NCI-H69 (cell line): ENCODE measurements around the gene CCDC136.

Experiments
- DNase-seq: peaks from one replicate; lab custom pipeline; 2025; lab: John Stamatoyannopoulos, UW

Gene CCDC136

DNA sequence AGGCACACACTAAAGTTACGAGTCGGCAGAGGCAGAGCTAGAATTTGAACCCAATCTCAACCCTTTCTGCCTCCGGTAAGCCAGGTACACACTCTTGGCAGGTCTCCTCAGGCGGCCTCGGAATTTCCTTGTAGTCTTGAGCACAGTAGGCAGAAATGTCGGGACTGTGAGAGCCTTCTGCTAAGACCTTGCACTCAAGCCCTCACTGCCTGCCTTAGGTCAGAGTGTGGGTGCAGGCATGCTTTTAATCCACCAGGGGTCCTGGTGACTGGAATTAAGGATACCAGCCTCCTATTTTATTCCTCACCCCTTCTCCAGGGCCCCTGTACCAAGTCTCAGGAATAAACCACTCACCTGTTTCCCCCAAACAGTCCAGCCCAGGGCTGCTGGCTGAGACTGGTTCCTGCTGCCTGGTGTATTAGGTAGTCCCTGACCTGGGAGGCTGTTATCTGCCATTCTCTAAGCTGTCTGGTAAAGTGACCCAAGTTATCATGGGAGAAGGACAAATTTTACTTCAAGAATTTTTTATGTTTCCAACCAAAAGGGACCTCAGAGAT lies 71.7 kb downstream of the CCDC136 start:
- peak; percentile 79 for DNase-seq

DNA sequence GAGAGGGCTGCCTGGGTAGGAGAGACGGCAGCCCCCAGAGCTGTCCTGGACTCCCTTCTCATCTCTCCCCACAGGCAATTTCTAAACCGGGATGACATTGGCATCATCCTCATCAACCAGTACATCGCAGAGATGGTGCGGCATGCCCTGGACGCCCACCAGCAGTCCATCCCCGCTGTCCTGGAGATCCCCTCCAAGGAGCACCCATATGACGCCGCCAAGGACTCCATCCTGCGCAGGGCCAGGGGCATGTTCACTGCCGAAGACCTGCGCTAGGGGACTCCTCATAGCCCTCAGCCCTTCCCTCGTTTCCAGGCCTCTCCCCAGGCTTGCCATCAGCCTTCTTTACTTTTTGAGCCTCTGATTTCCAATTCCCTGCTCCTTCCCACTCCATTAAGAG lies 73.5 kb downstream of the CCDC136 start:
- DNase-seq: no peak

GRCh38 chr7:128865996-128866877 lies 74.5 kb downstream of the CCDC136 start:
- DNase-seq: no peak

- peak; percentile 48 for DNase-seq
These were observed 75.5 kb downstream of the CCDC136 start for GRCh38 chr7:128867241-128867640.

- peak; percentile 95 for DNase-seq
These were observed 76.3 kb downstream of the CCDC136 start for GRCh38 chr7:128867842-128868623.

- DNase-seq: no peak
These were observed 76.9 kb downstream of the CCDC136 start for GRCh38 chr7:128868624-128869137.

GRCh38 chr7:128869138-128869943 lies 77.6 kb downstream of the CCDC136 start:
- DNase-seq: peak; percentile 90

- no peak for DNase-seq
These were observed 78.1 kb downstream of the CCDC136 start for GRCh38 chr7:128869944-128870285.

DNA sequence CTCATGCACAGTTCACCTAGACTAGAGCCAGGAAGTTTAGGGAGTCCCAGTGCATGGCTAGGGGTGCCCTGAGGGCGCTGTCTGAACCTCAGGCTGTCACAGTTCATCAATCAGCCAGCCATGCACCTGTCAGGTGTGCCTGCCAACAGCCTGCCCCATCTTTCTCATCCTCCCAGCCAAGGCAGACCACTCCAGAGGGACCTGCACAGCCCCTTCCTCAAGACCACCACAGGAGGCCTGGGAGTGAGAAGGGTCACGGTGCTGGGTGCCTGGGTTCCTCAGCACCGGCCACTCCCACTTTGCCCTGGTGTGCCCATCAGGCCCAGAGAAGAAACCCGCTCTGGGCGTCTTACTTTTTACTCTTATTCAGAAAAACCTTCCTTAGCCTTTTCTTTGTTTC lies 79.3 kb downstream of the CCDC136 start:
- DNase-seq: peak; percentile 21
